K562 (cell line): ENCODE data around the gene RGS12. TPM values are rescaled to one million over a fixed set of nuclear protein-coding genes. Genes with fewer than 3 reads are reported as not detected.
A peak's percentile ranks its signal among the peaks of the same experiment; 100 is the strongest.

Experiments used
- ATAC-seq: fragments of 200-7000 bp; cut with Tn5 transposase; 3 replicates; pipeline ENCODE4 v1.9.1; 2020; ENCODE audit warnings: moderate library complexity
- BruUV-seq: library from RNA; stranded (reverse); fragments of 400-500 nt; replicated peaks from 2 replicates; lab custom pipeline; 2021; lab: Mats Ljungman, UMichigan
- CTCF ChIA-PET: fragments of 300-600 bp; formaldehyde crosslinking; extraction: SDS; loops from one replicate; lab custom pipeline; 2021; ENCODE audit warnings: low intra/inter-chr PET ratio; lab: Yijun Ruan, JAX
- POLR2A ChIA-PET: fragments of 300-600, 350-650 bp; sonication (Branson Sonifier 250); formaldehyde crosslinking; extraction: SDS; loops from one replicate; lab custom pipeline; 2021; ENCODE audit warnings: antibody characterized with exemption, inconsistent platforms; lab: Yijun Ruan, JAX
- DNase-seq, 4 experiments: peaks; one replicate each; pipeline versions ENCODE4 v3.0.0 to v3.0.0-alpha.2; 2011 to 2018; ENCODE audit warnings: low spot score in 3 of 4, mixed read lengths in 3 of 4; ENCODE audit errors: extremely low read depth in 1 of 4
- FAIRE-seq: peaks from 2 replicates; lab custom pipeline; 2011; peaks lifted over from hg19 to GRCh38; lab: Jason Lieb, UNC
- H2AFZ ChIP-seq: 2 replicates; pipeline ENCODE4 v1.6.0; 2011; ENCODE audit warnings: low read depth, low read length, control low read depth, inconsistent platforms
- H3K27ac ChIP-seq: fragments of 200-600 bp; 3 replicates; pipeline ENCODE4 v1.8.0; 2011; ENCODE audit warnings: low read depth, mild to moderate bottlenecking, control low read depth, inconsistent platforms, low read length, moderate library complexity, mixed read lengths; ENCODE audit errors: extremely low read depth
- H3K27me3 ChIP-seq, 2 experiments: fragments of 300-600 bp in 1 of 2; 2 replicates in 1 of 2; 3 replicates in 1 of 2; pipeline versions ENCODE4 v1.6.0 to v1.8.0; 2011; ENCODE audit warnings: inconsistent platforms in 2 of 2, low read length in 2 of 2, mild to moderate bottlenecking in 1 of 2, mixed read lengths in 1 of 2, moderate library complexity in 1 of 2; ENCODE audit not compliant: control insufficient read depth in 2 of 2, insufficient read depth in 2 of 2
- H3K36me3 ChIP-seq: fragments of 300-600 bp; 3 replicates; pipeline ENCODE4 v1.8.0; 2011; ENCODE audit warnings: mild to moderate bottlenecking, low read length, inconsistent platforms; ENCODE audit not compliant: control insufficient read depth, insufficient read depth
- H3K4me1 ChIP-seq, 2 experiments: fragments of 200-600 bp in 1 of 2; replicated peaks in 1 of 2; 2 replicates in 1 of 2; 3 replicates in 1 of 2; pipeline versions ENCODE4 v1.5.1 to v1.8.0; 2011; ENCODE audit warnings: inconsistent platforms in 2 of 2, low read length in 2 of 2, mild to moderate bottlenecking in 1 of 2, mixed read lengths in 1 of 2, moderate library complexity in 1 of 2; ENCODE audit not compliant: control insufficient read depth in 2 of 2, insufficient read depth in 2 of 2
- H3K4me2 ChIP-seq: 2 replicates; pipeline ENCODE4 v1.6.1; 2011; ENCODE audit warnings: low read length, control low read depth, inconsistent platforms, mixed read lengths; ENCODE audit not compliant: insufficient read depth
- H3K4me3 ChIP-seq: fragments of 200-600 bp; sonication (generic), shearing (Covaris generic); 2 replicates; pipeline ENCODE4 v1.5.1; 2016; ENCODE audit warnings: control low read depth, inconsistent platforms
- H3K79me2 ChIP-seq: fragments of 200-600 bp; 3 replicates; pipeline ENCODE4 v1.8.0; 2011; ENCODE audit warnings: low read length, inconsistent platforms; ENCODE audit not compliant: control insufficient read depth, insufficient read depth
- H3K9ac ChIP-seq, 2 experiments: 2 replicates each; pipeline versions ENCODE4 v1.6.0 to v1.6.1; 2011; ENCODE audit warnings: low read depth in 2 of 2, low read length in 2 of 2, control low read depth in 1 of 2, inconsistent platforms in 1 of 2, mild to moderate bottlenecking in 1 of 2, mixed read lengths in 1 of 2; ENCODE audit not compliant: insufficient read depth in 1 of 2
- H3K9me1 ChIP-seq: one replicate; pipeline ENCODE4 v1.6.0; 2011; ENCODE audit warnings: inconsistent platforms, mild to moderate bottlenecking, low read length, moderate library complexity; ENCODE audit not compliant: control insufficient read depth, insufficient read depth
- H3K9me3 ChIP-seq: replicated peaks from 2 replicates; pipeline ENCODE4 v1.5.1; 2011; ENCODE audit warnings: low read depth, low read length, inconsistent platforms; ENCODE audit not compliant: control insufficient read depth, insufficient read depth
- H4K20me1 ChIP-seq: replicated peaks from 2 replicates; pipeline ENCODE4 v1.6.1; 2011; ENCODE audit warnings: low read length, inconsistent platforms, mixed read lengths; ENCODE audit not compliant: control insufficient read depth, insufficient read depth
- ATF1 ChIP-seq, 2 experiments: fragments of 450-650 bp in 1 of 2; IDR thresholded peaks; 2 replicates each; pipeline ENCODE4 v1.6.1; 2016; ENCODE audit warnings: missing compliant biosample characterization in 1 of 2, missing genetic modification characterization in 1 of 2
- CBX5 ChIP-seq: IDR thresholded peaks from 2 replicates; pipeline ENCODE4 v1.6.1; 2014; ENCODE audit warnings: low read depth, borderline replicate concordance
- CBX8 ChIP-seq: fragments of 200-600 bp; sonication (generic); IDR thresholded peaks from 2 replicates; pipeline ENCODE4 v1.6.1; 2012; ENCODE audit warnings: borderline replicate concordance, mixed run types, low read depth, mild to moderate bottlenecking, moderate library complexity, mixed read lengths, low read length, control low read depth, inconsistent platforms; ENCODE audit not compliant: poor library complexity, severe bottlenecking; ENCODE audit errors: extremely low read depth
- CHCHD3 ChIP-seq: fragments of 250-450 bp; sonication (Bioruptor Pico); IDR thresholded peaks from 2 replicates; pipeline ENCODE4 v2.1.2; 2022; ENCODE audit warnings: mild to moderate bottlenecking
- CREB1 ChIP-seq, 2 experiments: sonication (generic) in 1 of 2; formaldehyde crosslinking in 1 of 2; IDR thresholded peaks; 2 replicates each; pipeline versions ENCODE4 v1.6.1 to v1.8.0; 2012 to 2022; ENCODE audit warnings: inconsistent platforms in 1 of 2, mild to moderate bottlenecking in 1 of 2, missing genetic modification reagents in 1 of 2, moderate library complexity in 1 of 2
- DPF2 ChIP-seq: fragments of 450-650 bp; IDR thresholded peaks from 2 replicates; pipeline ENCODE4 v1.6.1; 2016
- ELF2 ChIP-seq: fragments of 250-450 bp; sonication (Bioruptor Pico); IDR thresholded peaks from 2 replicates; pipeline ENCODE4 v1.5.0; 2021; ENCODE audit warnings: mild to moderate bottlenecking
- IFI16 ChIP-seq: fragments of 250-450 bp; sonication (Bioruptor Pico); IDR thresholded peaks from 2 replicates; pipeline ENCODE4 v2.1.2; 2022; ENCODE audit warnings: mild to moderate bottlenecking, inconsistent platforms
- JUN ChIP-seq, 2 experiments: sonication (generic) in 1 of 2; formaldehyde crosslinking in 1 of 2; IDR thresholded peaks; 2 replicates each; pipeline versions ENCODE4 v1.6.1 to v1.8.0; 2012 to 2022; ENCODE audit warnings: borderline replicate concordance in 2 of 2, mild to moderate bottlenecking in 2 of 2, improper control_type of control experiment in 1 of 2, low read depth in 1 of 2, low read length in 1 of 2, missing genetic modification reagents in 1 of 2
- LARP7 ChIP-seq: fragments of 450-650 bp; IDR thresholded peaks from 2 replicates; pipeline ENCODE4 v1.6.1; 2016
- MEIS2 ChIP-seq: fragments of 450-650 bp; IDR thresholded peaks from 2 replicates; pipeline ENCODE4 v1.6.1; 2014; ENCODE audit warnings: mild to moderate bottlenecking; ENCODE audit not compliant: partially characterized antibody
- MTA1 ChIP-seq: fragments of 450-650 bp; IDR thresholded peaks from 2 replicates; pipeline ENCODE4 v1.6.1; 2017; ENCODE audit warnings: borderline replicate concordance
- SREBF1 ChIP-seq: fragments of 150-350 bp; IDR thresholded peaks from 2 replicates; pipeline ENCODE4 v1.6.1; 2014; ENCODE audit warnings: antibody characterized with exemption, low read depth, low read length, borderline replicate concordance
- TRIM24 ChIP-seq, 2 experiments: fragments of 450-650 bp; IDR thresholded peaks; 2 replicates each; pipeline ENCODE4 v1.6.1; 2016
- YBX1 ChIP-seq: fragments of 450-650 bp; IDR thresholded peaks from 2 replicates; pipeline ENCODE4 v1.7.1; 2016; ENCODE audit warnings: mild to moderate bottlenecking
- ZFPM2 ChIP-seq: fragments of 250-450 bp; sonication (Bioruptor Pico); IDR thresholded peaks from 2 replicates; pipeline ENCODE4 v1.5.1; 2022; ENCODE audit warnings: mild to moderate bottlenecking
- WGBS: fragments of 100-300 bp; shearing (Covaris generic); methylation state at CpG from one replicate; pipeline ENCODE4 v1.1.6; 2016; ENCODE audit warnings: low coverage, mixed read lengths; ENCODE audit not compliant: insufficient coverage; ENCODE audit errors: missing lambda C conversion rate; 5-methylcytosine and 5-hydroxymethylcytosine counted together
- in situ Hi-C: fragments of 300-500 bp; cut with MboI; formaldehyde crosslinking; loops from 4 replicates; pipeline ENCODE4 v1.15.0; 2018; ENCODE audit warnings: inconsistent platforms, mixed read lengths
- intact Hi-C: fragments of 100-400 bp; cut with micrococcal nuclease; formaldehyde crosslinking; loops from 2 replicates; pipeline ENCODE4 v1.14.2; 2022
- polyA plus RNA-seq, 8 experiments: library from polyadenylated mRNA; depleted of rRNA in 4 of 8; stranded (reverse) in 5 of 8; unstranded in 3 of 8; fragments of >200 nt; fragmentation: Nextera tagmentation in 2 of 8; fragmentation: Illumina TruSeq in 1 of 8; extraction: Ambion mirVana in 2 of 8; extraction: Trizol in 1 of 8; gene quantifications; 2 replicates each; pipeline versions ENCODE4 v1.2.1 to v1.2.3, GENCODE V29; 2011 to 2014; ENCODE audit warnings: inconsistent platforms in 1 of 8, missing spikeins in 1 of 8
- total RNA-seq, 7 experiments: library from RNA; depleted of rRNA in 6 of 7; stranded (reverse); fragments of >200 nt in 6 of 7; fragmentation: Illumina TruSeq in 2 of 7; extraction: Trizol in 2 of 7; gene quantifications; 2 replicates each; pipeline versions ENCODE4 v1.2.1 to v1.2.3, GENCODE V29; 2011 to 2021; ENCODE audit warnings: low replicate concordance in 1 of 7
- TF ChIP-seq, protein P1 (sequence below): fragments of 250-450 bp; sonication (Bioruptor Pico); IDR thresholded peaks from 2 replicates; pipeline ENCODE4 v1.5.0; 2020; ENCODE audit warnings: mild to moderate bottlenecking
- TF ChIP-seq, protein P2 (sequence below): fragments of 250-450 bp; sonication (Bioruptor Pico); IDR thresholded peaks from 2 replicates; pipeline ENCODE4 v1.5.0; 2021; ENCODE audit warnings: mild to moderate bottlenecking, borderline replicate concordance
- TF ChIP-seq, protein P3 (sequence below), 2 experiments: fragments of 450-650 bp in 1 of 2; sonication (generic) in 1 of 2; formaldehyde crosslinking in 1 of 2; IDR thresholded peaks in 1 of 2; conservative IDR thresholded peaks in 1 of 2; 2 replicates each; pipeline versions ENCODE4 v1.6.1 to v1.8.1; 2016 to 2023; ENCODE audit warnings: mild to moderate bottlenecking in 2 of 2, moderate library complexity in 2 of 2, inconsistent platforms in 1 of 2, missing genetic modification reagents in 1 of 2

The RGS12 gene
- total and polyA plus RNA-seq, 9 of the 15 experiments (the other 6 are each of a cell fraction or from before 2014, with no cell fraction given) = 0.30 to 8.8 (median 5.5) TPM

DNA sequence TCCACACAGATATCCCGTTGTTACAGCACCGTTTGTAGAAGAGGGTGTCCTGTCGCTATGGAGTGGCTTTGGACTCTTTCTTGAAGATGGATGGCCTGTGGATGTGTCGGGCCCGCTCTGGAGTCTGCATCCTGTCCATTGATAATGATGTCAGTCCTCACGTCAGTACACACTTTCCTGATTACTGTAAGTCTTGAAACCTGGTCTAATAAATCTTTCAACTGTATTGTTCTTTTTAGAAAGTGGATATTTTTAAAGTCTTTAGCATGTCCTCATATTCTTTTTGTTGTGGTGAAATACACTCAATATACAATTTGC is 29.0 kb upstream of the RGS12 start:
- in situ Hi-C loops (no loop called here), intact Hi-C loops (no loop called here)
- H3K4me1 ChIP-seq = peaks cover 0 to 13% of the 10 kb centered on the region in 2 experiments; a peak in 2 of 5 replicates
- H3K79me2 ChIP-seq = no peaks in the 10 kb centered on the region
- DNase-seq = no peak
- no peak overlapping the region for H3K4me3 ChIP-seq
- H3K9me1 ChIP-seq = no peaks in the 10 kb centered on the region
- peak; percentile 11 for FAIRE-seq
- peak; percentile 50; the same call in 1 of the 3 replicates for ATAC-seq
- H3K4me2 ChIP-seq = peak overlapping the region; percentile 7; the same call in 1 of the 2 replicates
- 4% methylated on average over 6 of the region's 6 CpGs for WGBS
- H4K20me1 ChIP-seq = peaks cover 5% of the 10 kb centered on the region; the same call in 1 of the 2 replicates
- H3K9me3 ChIP-seq = no peaks in the 10 kb centered on the region
- no peak overlapping the region for H3K9ac ChIP-seq
- H3K27me3 ChIP-seq = peaks cover 44 to 81% of the 10 kb centered on the region in 2 experiments
- CTCF ChIA-PET = no interaction called here
- 0 out of 2 replicates have a peak overlapping the region, but pooled peaks have one; percentile 33 for H2AFZ ChIP-seq
- POLR2A ChIA-PET = interaction anchor here (1.5 kb wide), 1 partner anchor 13 kb away, joined by 4 read pairs; no protein-coding TSS in a partner anchor
- no TSS peak for BruUV-seq
- no peaks in the 10 kb centered on the region for H3K36me3 ChIP-seq
- H3K27ac ChIP-seq = no peak overlapping the region
- TF ChIP-seq, protein P1, sequence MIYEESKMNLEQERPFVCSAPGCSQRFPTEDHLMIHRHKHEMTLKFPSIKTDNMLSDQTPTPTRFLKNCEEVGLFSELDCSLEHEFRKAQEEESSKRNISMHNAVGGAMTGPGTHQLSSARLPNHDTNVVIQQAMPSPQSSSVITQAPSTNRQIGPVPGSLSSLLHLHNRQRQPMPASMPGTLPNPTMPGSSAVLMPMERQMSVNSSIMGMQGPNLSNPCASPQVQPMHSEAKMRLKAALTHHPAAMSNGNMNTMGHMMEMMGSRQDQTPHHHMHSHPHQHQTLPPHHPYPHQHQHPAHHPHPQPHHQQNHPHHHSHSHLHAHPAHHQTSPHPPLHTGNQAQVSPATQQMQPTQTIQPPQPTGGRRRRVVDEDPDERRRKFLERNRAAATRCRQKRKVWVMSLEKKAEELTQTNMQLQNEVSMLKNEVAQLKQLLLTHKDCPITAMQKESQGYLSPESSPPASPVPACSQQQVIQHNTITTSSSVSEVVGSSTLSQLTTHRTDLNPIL (CRISPR knock-in tag) = no peak
- TF ChIP-seq CBX5 (no peak), ZFPM2 (no peak), LARP7 (no peak), DPF2 (no peak), MTA1 (no peak), CBX8 (peak; percentile 1), CREB1 (IDR thresholded peaks at IDR 0.05) (0 out of 2 replicates have a peak, but pooled peaks have one; percentile 48), CREB1 (CRISPR knock-in tag; IDR thresholded peaks at IDR 0.05) (no peak), SREBF1 (no peak), IFI16 (no peak), TRIM24 (IDR thresholded peaks at IDR 0.05) (no peak), ATF1 (CRISPR knock-in tag; IDR thresholded peaks at IDR 0.05) (no peak), ATF1 (tag; IDR thresholded peaks at IDR 0.05) (peak; percentile 47), JUN (IDR thresholded peaks at IDR 0.05; ENCODE audit: borderline replicate concordance, low read depth, low read length) (no peak), JUN (CRISPR knock-in tag; IDR thresholded peaks at IDR 0.05; ENCODE audit: borderline replicate concordance) (no peak), YBX1 (no peak), MEIS2 (peak; percentile 24), ELF2 (CRISPR knock-in tag) (no peak), CHCHD3 (CRISPR knock-in tag) (no peak)
- TF ChIP-seq, protein P2, sequence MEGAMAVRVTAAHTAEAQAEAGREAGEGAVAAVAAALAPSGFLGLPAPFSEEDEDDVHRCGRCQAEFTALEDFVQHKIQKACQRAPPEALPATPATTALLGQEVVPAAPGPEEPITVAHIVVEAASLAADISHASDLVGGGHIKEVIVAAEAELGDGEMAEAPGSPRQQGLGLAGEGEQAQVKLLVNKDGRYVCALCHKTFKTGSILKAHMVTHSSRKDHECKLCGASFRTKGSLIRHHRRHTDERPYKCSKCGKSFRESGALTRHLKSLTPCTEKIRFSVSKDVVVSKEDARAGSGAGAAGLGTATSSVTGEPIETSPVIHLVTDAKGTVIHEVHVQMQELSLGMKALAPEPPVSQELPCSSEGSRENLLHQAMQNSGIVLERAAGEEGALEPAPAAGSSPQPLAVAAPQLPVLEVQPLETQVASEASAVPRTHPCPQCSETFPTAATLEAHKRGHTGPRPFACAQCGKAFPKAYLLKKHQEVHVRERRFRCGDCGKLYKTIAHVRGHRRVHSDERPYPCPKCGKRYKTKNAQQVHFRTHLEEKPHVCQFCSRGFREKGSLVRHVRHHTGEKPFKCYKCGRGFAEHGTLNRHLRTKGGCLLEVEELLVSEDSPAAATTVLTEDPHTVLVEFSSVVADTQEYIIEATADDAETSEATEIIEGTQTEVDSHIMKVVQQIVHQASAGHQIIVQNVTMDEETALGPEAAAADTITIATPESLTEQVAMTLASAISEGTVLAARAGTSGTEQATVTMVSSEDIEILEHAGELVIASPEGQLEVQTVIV (CRISPR knock-in tag) = no peak
- TF ChIP-seq, protein P3, sequence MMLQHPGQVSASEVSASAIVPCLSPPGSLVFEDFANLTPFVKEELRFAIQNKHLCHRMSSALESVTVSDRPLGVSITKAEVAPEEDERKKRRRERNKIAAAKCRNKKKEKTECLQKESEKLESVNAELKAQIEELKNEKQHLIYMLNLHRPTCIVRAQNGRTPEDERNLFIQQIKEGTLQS (IDR thresholded peaks at IDR 0.05) = no peak
- TF ChIP-seq, protein P3 (CRISPR knock-in tag; conservative IDR thresholded peaks at IDR 0.05) = no peak
